D721Med (cell line): ENCODE results near the gene HIGD1A.
A peak's percentile ranks its signal among the peaks of the same experiment; 100 is the strongest.

Experiments
- DNase-seq: peaks from one replicate; pipeline ENCODE4 v3.0.0; 2011; ENCODE audit warnings: low spot score; ENCODE audit not compliant: insufficient read length
- FAIRE-seq: peaks from 2 replicates; lab custom pipeline; 2011; peaks lifted over from hg19 to GRCh38; lab: Jason Lieb, UNC
- CTCF ChIP-seq: IDR thresholded peaks from 2 replicates; pipeline ENCODE4 v1.5.1; 2012; ENCODE audit warnings: mild to moderate bottlenecking, control low read depth; ENCODE audit not compliant: insufficient read depth; ENCODE audit errors: missing control alignments

The HIGD1A gene

GRCh38 chr3:42804106-42804830 is at the start of gene HIGD1A:
Gene HIGD1A, minus strand, starts transcription at chr3:42804490. Its CDS starts 10,237 bp downstream, at chr3:42794253.
- no peak for FAIRE-seq
- DNase-seq, result peak; percentile 93
- no peak for TF ChIP-seq CTCF

- DNase-seq (no peak), FAIRE-seq (no peak)
- TF ChIP-seq CTCF, result no peak
Observed at GRCh38 chr3:42853739-42854302, 49.5 kb upstream of the HIGD1A start.

- DNase-seq (no peak), FAIRE-seq (no peak)
- TF ChIP-seq CTCF, result no peak
Observed at GRCh38 chr3:42853056-42853455, 48.8 kb upstream of the HIGD1A start.

GRCh38 chr3:42852441-42852840 is 48.2 kb upstream of the HIGD1A start:
- no peak for FAIRE-seq
- no peak for DNase-seq
- no peak for TF ChIP-seq CTCF

- TF ChIP-seq CTCF, result no peak
- FAIRE-seq, result no peak
- no peak for DNase-seq
Observed at GRCh38 chr3:42851228-42851834, 47.0 kb upstream of the HIGD1A start.

GRCh38 chr3:42850263-42850662 is 46.0 kb upstream of the HIGD1A start:
- no peak for TF ChIP-seq CTCF
- no peak for DNase-seq
- FAIRE-seq, result no peak

- DNase-seq, result no peak
- no peak for FAIRE-seq
- TF ChIP-seq CTCF, result no peak
Observed at GRCh38 chr3:42849017-42849416, 44.7 kb upstream of the HIGD1A start.
